ES-I3 (cell line): ENCODE measurements around the gene DGKG.

Source experiments
- H3K36me3 ChIP-seq: 2 replicates; pipeline ENCODE4 v1.6.1; 2013; ENCODE audit warnings: mild to moderate bottlenecking, low read length, control low read depth, moderate library complexity; ENCODE audit not compliant: insufficient read depth
- H3K4me1 ChIP-seq: 2 replicates; pipeline ENCODE4 v1.6.1; 2013; ENCODE audit warnings: mild to moderate bottlenecking, control low read depth, low read length; ENCODE audit not compliant: insufficient read depth
- H3K9ac ChIP-seq: 2 replicates; pipeline ENCODE4 v1.6.1; 2013; ENCODE audit warnings: low read depth, mild to moderate bottlenecking, low read length, moderate library complexity
- H3K9me3 ChIP-seq: 2 replicates; pipeline ENCODE4 v1.6.1; 2013; ENCODE audit warnings: mild to moderate bottlenecking, low read length, moderate library complexity; ENCODE audit not compliant: control insufficient read depth, insufficient read depth

DGKG gene

GRCh38 chr3:186261638-186262037 is 100.4 kb downstream of the DGKG start:
- no peak overlapping the region for H3K9ac ChIP-seq
- no peaks in the 10 kb centered on the region for H3K36me3 ChIP-seq
- H3K9me3 ChIP-seq = no peaks in the 10 kb centered on the region
- H3K4me1 ChIP-seq = peaks cover 6% of the 10 kb centered on the region; the same call in 1 of the 2 replicates

- no peaks in the 10 kb centered on the region for H3K36me3 ChIP-seq
- H3K9me3 ChIP-seq = no peaks in the 10 kb centered on the region
- peaks cover 6% of the 10 kb centered on the region; the same call in 1 of the 2 replicates for H3K4me1 ChIP-seq
- H3K9ac ChIP-seq = no peak overlapping the region
Observed at GRCh38 chr3:186260726-186261125, 101.3 kb downstream of the DGKG start.

GRCh38 chr3:186259612-186260383 is 102.2 kb downstream of the DGKG start:
- Histone ChIP-seq H3K9ac (peak overlapping the region; percentile 34; the same call in 1 of the 2 replicates), H3K4me1 (peaks cover 6% of the 10 kb centered on the region; the same call in 1 of the 2 replicates), H3K36me3 (no peaks in the 10 kb centered on the region), H3K9me3 (no peaks in the 10 kb centered on the region)

- Histone ChIP-seq H3K9me3 (no peaks in the 10 kb centered on the region), H3K4me1 (peaks cover 6% of the 10 kb centered on the region; the same call in 1 of the 2 replicates), H3K9ac (peak overlapping the region; percentile 34; the same call in 1 of the 2 replicates), H3K36me3 (no peaks in the 10 kb centered on the region)
Observed at GRCh38 chr3:186258968-186259367, 103.1 kb downstream of the DGKG start.

- H3K9ac ChIP-seq = no peak overlapping the region
- H3K9me3 ChIP-seq = no peaks in the 10 kb centered on the region
- peaks cover 6% of the 10 kb centered on the region; the same call in 1 of the 2 replicates for H3K4me1 ChIP-seq
- no peaks in the 10 kb centered on the region for H3K36me3 ChIP-seq
Observed at GRCh38 chr3:186257866-186258265, 104.2 kb downstream of the DGKG start.

GRCh38 chr3:186255703-186256331 is 106.2 kb downstream of the DGKG start:
- Histone ChIP-seq H3K9ac (no peak overlapping the region), H3K4me1 (peaks cover 6% of the 10 kb centered on the region; the same call in 1 of the 2 replicates), H3K9me3 (no peaks in the 10 kb centered on the region), H3K36me3 (no peaks in the 10 kb centered on the region)

GRCh38 chr3:186254676-186255650 is 107.1 kb downstream of the DGKG start:
- no peaks in the 10 kb centered on the region for H3K9me3 ChIP-seq
- H3K9ac ChIP-seq = no peak overlapping the region
- H3K36me3 ChIP-seq = no peaks in the 10 kb centered on the region
- peaks cover 3% of the 10 kb centered on the region; the same call in 1 of the 2 replicates for H3K4me1 ChIP-seq

- H3K4me1 ChIP-seq = no peaks in the 10 kb centered on the region
- H3K9me3 ChIP-seq = no peaks in the 10 kb centered on the region
- no peaks in the 10 kb centered on the region for H3K36me3 ChIP-seq
- H3K9ac ChIP-seq = no peak overlapping the region
Observed at GRCh38 chr3:186251948-186252619, 110.0 kb downstream of the DGKG start.

GRCh38 chr3:186248850-186249249 is 113.2 kb downstream of the DGKG start:
- no peaks in the 10 kb centered on the region for H3K9me3 ChIP-seq
- H3K36me3 ChIP-seq = no peaks in the 10 kb centered on the region
- no peaks in the 10 kb centered on the region for H3K4me1 ChIP-seq
- no peak overlapping the region for H3K9ac ChIP-seq

GRCh38 chr3:186247821-186248814 is 113.9 kb downstream of the DGKG start:
- Histone ChIP-seq H3K4me1 (no peaks in the 10 kb centered on the region), H3K36me3 (no peaks in the 10 kb centered on the region), H3K9ac (no peak overlapping the region), H3K9me3 (no peaks in the 10 kb centered on the region)

GRCh38 chr3:186246941-186247340 is 115.1 kb downstream of the DGKG start:
- H3K9ac ChIP-seq = no peak overlapping the region
- H3K36me3 ChIP-seq = no peaks in the 10 kb centered on the region
- H3K4me1 ChIP-seq = no peaks in the 10 kb centered on the region
- no peaks in the 10 kb centered on the region for H3K9me3 ChIP-seq

GRCh38 chr3:186244016-186244415 is 118.0 kb downstream of the DGKG start:
- 0 out of 2 replicates have a peak, but pooled peaks cover 2% of the 10 kb centered on the region for H3K4me1 ChIP-seq
- no peak overlapping the region for H3K9ac ChIP-seq
- H3K9me3 ChIP-seq = no peaks in the 10 kb centered on the region
- no peaks in the 10 kb centered on the region for H3K36me3 ChIP-seq
